Left ventricle myocardium inferior (tissue), 1 donor: ENCODE measurements around the gene BEND5. TPM values are rescaled to one million over a fixed set of nuclear protein-coding genes. Genes with fewer than 3 reads are reported as not detected.

Experiments
- DNase-seq: peaks from one replicate; pipeline ENCODE4 v3.0.0-alpha.2; 2020
- H3K27ac ChIP-seq: fragments of 200-600 bp; replicated peaks from 2 replicates; pipeline ENCODE4 v1.8.0; 2021
- H3K27me3 ChIP-seq: fragments of 200-600 bp; 2 replicates; pipeline ENCODE4 v1.8.0; 2021; ENCODE audit warnings: low read depth
- H3K36me3 ChIP-seq: fragments of 200-600 bp; 2 replicates; pipeline ENCODE4 v1.8.0; 2021
- H3K4me1 ChIP-seq: fragments of 200-600 bp; 2 replicates; pipeline ENCODE4 v1.8.0; 2021
- H3K4me3 ChIP-seq: fragments of 200-600 bp; 2 replicates; pipeline ENCODE4 v1.8.0; 2021; ENCODE audit warnings: mild to moderate bottlenecking, moderate library complexity
- H3K9me3 ChIP-seq: fragments of 200-600 bp; replicated peaks from 2 replicates; pipeline ENCODE4 v1.8.0; 2021
- CTCF ChIP-seq: fragments of 200-600 bp; IDR thresholded peaks from 2 replicates; pipeline ENCODE4 v1.8.0; 2021; ENCODE audit warnings: antibody characterized with exemption, mild to moderate bottlenecking, borderline replicate concordance
- intact Hi-C: fragments of 100-400 bp; cut with micrococcal nuclease; formaldehyde crosslinking; loops from one replicate; pipeline ENCODE4 v1.11.0; 2022
- total RNA-seq: library from RNA; stranded (reverse); fragmentation: NEBNext Ultra II Directional; extraction: Animal tissue kit (Norgen Biotek cat#: 25700); gene quantifications from one replicate; pipeline ENCODE4 v1.2.1, GENCODE V29; 2021
- donor health status: DM: no; HTN: yes; CAD: no; lungs with severe emphysema.

BEND5 gene
- total RNA-seq, 1 donor from 2014 or later, result 4.2 TPM

GRCh38 chr1:48717082-48717481 lies 59.6 kb downstream of the BEND5 start:
- Histone ChIP-seq H3K27me3 (no peaks in the 10 kb centered on the region), H3K4me3 (no peak overlapping the region), H3K9me3 (no peaks in the 10 kb centered on the region), H3K4me1 (no peaks in the 10 kb centered on the region), H3K27ac (no peak overlapping the region), H3K36me3 (no peaks in the 10 kb centered on the region)
- TF ChIP-seq CTCF, result no peak
- intact Hi-C loops, result no loop called here
- no peak for DNase-seq

GRCh38 chr1:48715921-48716320 lies 60.8 kb downstream of the BEND5 start:
- no peak for DNase-seq
- H3K36me3 ChIP-seq, result no peaks in the 10 kb centered on the region
- no peak overlapping the region for H3K27ac ChIP-seq
- H3K9me3 ChIP-seq, result no peaks in the 10 kb centered on the region
- H3K4me3 ChIP-seq, result no peak overlapping the region
- no peaks in the 10 kb centered on the region for H3K27me3 ChIP-seq
- no peaks in the 10 kb centered on the region for H3K4me1 ChIP-seq
- intact Hi-C loops, result no loop called here
- no peak for TF ChIP-seq CTCF

GRCh38 chr1:48710915-48711314 lies 65.8 kb downstream of the BEND5 start:
- H3K4me1 ChIP-seq, result no peaks in the 10 kb centered on the region
- H3K36me3 ChIP-seq, result no peaks in the 10 kb centered on the region
- no peak overlapping the region for H3K27ac ChIP-seq
- DNase-seq, result no peak
- H3K27me3 ChIP-seq, result no peaks in the 10 kb centered on the region
- TF ChIP-seq CTCF, result no peak
- H3K9me3 ChIP-seq, result no peaks in the 10 kb centered on the region
- H3K4me3 ChIP-seq, result no peak overlapping the region
- intact Hi-C loops, result no loop called here

- no peaks in the 10 kb centered on the region for H3K4me1 ChIP-seq
- H3K36me3 ChIP-seq, result no peaks in the 10 kb centered on the region
- TF ChIP-seq CTCF, result no peak
- no peaks in the 10 kb centered on the region for H3K9me3 ChIP-seq
- H3K27me3 ChIP-seq, result no peaks in the 10 kb centered on the region
- intact Hi-C loops, result no loop called here
- H3K4me3 ChIP-seq, result no peak overlapping the region
- H3K27ac ChIP-seq, result no peak overlapping the region
- no peak for DNase-seq
Measured at GRCh38 chr1:48710318-48710717, 66.4 kb downstream of the BEND5 start.

- no peak for TF ChIP-seq CTCF
- no peak for DNase-seq
- H3K9me3 ChIP-seq, result no peaks in the 10 kb centered on the region
- no peaks in the 10 kb centered on the region for H3K4me1 ChIP-seq
- peaks cover 33% of the 10 kb centered on the region for H3K27me3 ChIP-seq
- no peak overlapping the region for H3K4me3 ChIP-seq
- intact Hi-C loops, result no loop called here
- H3K36me3 ChIP-seq, result no peaks in the 10 kb centered on the region
- no peak overlapping the region for H3K27ac ChIP-seq
Measured at GRCh38 chr1:48704736-48705135, 72.0 kb downstream of the BEND5 start.

- Histone ChIP-seq H3K4me3 (no peak overlapping the region), H3K9me3 (no peaks in the 10 kb centered on the region), H3K4me1 (no peaks in the 10 kb centered on the region), H3K36me3 (no peaks in the 10 kb centered on the region), H3K27me3 (peaks cover 58% of the 10 kb centered on the region), H3K27ac (no peak overlapping the region)
- no peak for TF ChIP-seq CTCF
- DNase-seq, result no peak
- intact Hi-C loops, result no loop called here
Measured at GRCh38 chr1:48701445-48701844, 75.2 kb downstream of the BEND5 start.
